HK-2 (cell line): ENCODE data around the gene CORO6.
"Not testable (repeated sequence)": the region's sequence is repeated elsewhere in the genome, so short reads cannot be mapped to it uniquely, and the experiment has no call there.

ENCODE experiments used
- DNase-seq: peaks from one replicate; pipeline ENCODE4 v3.0.0-alpha.2; 2018; ENCODE audit not compliant: unreplicated experiment

CORO6 gene

DNA sequence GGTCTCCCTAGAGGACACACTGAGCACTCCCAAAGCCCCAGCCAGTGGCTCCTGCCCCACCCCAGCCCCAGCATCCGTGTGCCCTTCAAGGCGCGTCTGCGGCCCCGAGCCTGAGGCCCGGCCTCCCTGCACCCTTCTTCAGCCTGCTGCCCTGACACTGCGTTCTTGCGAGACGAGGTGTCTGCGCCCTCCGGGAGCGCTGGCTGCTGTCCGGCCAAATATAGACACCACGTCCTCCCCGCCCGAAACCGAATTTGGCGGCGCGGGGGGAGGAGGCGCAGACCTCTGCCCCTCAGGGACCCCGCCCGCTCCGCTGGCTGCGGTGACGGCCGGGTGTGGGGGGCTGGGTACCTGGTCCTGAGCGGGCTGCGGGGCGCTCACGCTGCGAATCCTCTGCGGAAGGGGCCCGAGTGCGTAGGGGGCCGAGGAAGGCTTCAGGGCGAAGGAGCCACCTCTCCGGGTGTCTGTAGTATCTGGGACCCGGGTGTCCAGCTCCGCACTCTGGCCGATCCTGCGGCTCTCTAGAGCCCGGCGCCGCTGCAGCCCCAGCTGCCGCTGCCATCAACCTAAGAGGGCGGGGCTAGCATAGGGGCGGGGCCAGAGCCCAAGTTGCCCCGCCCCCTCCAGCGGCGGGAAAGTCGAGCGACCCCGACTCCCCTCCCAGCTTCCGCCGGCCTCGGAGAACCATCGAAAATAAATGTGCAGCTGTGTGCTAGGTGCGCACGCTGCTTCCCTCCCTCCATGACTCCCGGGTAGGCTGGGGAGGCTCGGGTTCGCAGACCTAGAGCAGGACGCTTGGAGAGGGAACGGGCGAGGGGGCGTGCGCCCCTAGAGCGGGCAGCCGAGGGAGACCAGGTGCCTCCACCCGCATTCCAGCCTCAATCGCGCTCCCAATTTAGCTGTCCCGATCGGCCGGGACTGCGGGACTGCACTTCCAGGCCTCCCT lies at the start of gene CORO6:
CORO6 (minus strand) TSS at position 576 of the 946 bp plus-strand sequence. CDS start 1,491 bp downstream, outside the sequence.
- peak; percentile 50 for DNase-seq

DNA sequence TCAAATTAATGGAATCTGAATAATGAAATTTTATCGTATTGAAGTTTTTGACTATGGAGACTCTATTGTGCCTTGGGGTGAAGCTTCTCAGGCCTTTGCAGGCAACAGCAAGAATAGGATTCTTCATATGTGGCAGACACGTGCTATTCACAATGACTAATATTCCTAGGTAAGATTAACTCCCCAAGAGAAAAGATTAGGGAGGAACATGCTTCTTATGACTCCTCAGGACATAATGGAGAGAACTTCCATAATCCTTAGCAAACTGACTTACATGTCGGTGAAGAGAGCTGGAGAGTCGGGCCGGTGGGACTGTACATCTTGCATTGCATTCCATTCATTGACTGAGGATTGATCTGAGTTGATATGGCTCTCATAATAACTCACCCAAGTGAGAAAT lies 48.9 kb upstream of the CORO6 start:
- DNase-seq, result no peak

DNA sequence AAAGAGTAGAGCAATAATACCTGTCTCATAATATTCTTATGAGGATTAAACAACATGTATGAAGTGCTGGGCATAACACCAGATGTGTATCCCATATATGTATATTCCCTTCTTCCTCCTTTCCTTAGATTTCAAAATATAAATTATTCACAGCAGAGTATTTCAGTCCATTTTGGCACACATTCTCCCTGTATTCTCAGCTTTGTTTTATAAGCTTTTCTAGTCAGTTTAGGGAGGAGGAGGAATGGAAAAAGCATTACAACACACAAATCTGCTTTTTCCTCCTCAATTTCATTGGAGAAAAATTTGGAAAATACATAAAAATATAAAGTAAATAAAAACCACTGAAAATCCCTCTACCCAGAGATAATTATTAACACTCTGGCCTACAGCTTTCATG lies 46.6 kb upstream of the CORO6 start:
- DNase-seq, result no peak

DNA sequence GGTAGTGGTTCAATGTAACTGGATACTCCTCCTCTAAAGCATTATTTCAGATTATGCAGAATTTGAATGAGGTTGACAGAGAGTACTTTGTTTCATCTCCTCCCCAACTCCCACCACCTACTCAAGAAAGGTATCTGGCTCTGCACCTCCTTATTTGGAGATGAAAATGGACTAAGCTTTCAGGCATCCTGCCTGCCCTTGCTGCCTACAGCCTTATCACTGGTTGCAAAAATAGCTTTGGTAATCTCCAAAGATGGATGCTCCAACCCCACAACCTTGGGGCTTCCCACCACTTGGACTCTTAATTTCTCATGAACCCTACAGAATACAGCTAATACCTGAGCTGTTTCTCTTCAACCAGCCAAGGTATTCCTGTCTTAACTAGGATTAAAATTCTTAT lies 45.3 kb upstream of the CORO6 start:
- DNase-seq, result no peak

DNA sequence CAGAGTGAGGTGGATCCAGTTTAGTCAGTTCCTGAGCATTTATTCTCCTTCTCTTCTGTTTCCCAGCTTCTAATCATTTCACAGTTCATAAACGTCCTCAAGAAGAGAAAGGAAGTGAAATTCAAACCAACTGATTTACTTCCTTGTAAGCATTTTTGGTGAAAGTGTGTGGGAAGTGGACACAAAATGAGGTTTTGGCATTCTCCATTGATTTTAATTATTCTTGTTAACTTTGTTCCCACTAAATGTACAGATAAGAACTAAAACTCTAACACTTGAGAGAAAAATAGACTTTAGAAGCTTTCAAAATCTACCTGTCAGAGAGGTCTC lies 42.7 kb upstream of the CORO6 start:
- DNase-seq, result no peak

DNA sequence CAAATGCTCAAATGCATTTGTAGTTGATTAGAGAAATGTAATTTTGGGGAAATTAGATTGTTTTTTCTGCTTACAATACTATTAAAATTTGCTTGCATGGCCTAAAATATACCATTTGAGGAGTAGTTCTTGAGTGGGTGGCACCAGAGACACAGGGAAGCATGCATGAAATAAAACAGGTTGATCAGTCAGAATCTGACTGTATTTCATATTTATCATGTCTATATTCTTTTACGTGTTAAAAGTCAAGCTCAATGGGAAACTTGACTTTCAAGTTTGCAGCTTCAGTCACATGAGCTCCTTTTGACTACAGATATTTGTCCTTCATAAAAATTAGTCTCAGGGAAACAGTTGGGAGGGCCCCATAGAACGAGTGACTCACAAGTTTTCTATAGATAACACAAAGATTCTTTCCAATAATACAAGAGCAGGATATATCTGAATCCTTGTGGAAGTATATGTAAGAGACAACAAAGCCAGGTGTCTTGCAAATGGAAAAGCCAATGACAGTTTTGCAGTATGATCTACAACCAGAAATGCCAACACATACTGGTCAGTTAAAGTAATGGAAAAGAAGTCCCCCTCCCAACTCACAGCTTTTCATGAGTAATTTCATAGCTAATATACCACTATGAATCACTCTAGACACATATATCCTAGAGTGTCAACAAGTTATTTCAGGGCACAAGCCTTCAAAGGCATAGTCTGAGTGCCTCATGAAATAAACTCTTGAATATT lies 42.2 kb upstream of the CORO6 start:
- DNase-seq, result no peak

DNA sequence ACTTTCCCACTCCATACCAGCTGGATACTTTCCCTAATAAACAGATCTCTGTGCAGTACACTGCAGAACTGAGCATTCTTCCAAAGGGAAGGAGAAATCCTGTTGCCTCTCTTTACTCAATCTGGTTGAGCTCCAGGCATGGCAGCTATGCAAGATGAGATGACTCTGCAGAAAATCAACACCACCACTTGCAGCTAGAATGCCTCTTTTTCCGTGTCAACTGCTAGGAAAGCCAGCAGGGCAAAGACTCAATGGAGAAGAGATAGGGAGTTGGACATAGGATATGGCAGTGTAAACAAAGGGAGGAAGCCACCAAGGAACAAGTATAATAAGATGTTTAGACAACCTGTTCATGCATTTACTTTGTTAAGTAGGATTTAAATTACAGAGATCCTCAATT lies 40.4 kb upstream of the CORO6 start:
- no peak for DNase-seq

DNA sequence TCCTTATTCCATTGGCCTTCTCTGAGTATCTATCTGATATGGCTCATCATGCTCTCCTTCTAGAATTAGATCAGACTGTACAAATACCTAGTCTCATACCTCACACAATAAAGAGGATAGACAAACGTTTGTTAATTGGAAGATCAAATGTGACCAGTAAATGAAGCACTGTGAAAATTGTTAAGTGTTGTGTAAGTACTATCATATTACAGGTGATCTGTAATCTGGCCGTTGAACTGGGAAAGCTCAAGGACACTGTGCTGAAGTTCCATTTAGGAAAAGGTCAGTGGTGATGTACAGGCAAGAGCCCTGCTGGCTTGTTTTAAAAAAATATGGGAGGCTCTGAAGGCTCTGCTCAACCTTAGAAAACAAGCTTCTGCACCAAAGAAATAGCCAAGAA lies 38.5 kb upstream of the CORO6 start:
- no peak for DNase-seq

DNA sequence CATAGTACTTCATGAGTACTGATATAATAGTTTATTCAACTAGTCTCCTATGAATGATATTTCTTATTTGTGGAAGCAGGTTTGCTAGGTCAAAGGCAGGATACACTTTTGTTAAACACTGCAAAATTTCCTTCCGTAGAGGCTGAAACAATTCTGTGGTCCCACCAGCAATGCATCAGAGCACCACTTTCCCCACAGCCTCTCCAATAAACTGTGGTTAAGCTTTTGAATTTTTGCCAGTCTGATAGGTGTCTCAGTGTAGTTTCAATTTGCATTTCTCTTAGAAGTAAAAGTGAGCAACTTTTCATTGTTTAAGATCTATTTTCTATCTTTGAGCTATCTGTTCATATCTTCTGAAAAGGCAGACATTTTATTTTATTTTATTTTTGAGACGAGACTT lies 36.4 kb upstream of the CORO6 start:
- DNase-seq, result no peak

DNA sequence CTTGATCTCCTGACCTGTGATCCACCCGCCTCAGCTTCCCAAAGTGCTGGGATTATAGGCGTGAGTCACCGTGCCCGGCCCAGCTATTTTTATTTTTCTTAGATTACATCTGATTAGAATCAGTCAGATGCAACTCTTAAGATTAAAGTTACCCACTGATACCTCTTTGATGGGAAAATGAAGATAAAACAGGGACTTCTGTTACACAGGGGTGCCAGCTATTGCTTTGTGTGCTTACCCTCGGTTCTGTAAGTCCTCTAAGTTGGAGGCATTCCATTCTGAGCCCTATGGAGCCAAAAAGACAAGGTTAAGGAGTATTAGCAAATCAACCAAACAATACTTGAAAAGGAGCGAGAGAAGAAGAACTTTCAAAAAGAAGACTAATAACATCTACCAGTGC lies 32.6 kb upstream of the CORO6 start:
- DNase-seq, result no peak

DNA sequence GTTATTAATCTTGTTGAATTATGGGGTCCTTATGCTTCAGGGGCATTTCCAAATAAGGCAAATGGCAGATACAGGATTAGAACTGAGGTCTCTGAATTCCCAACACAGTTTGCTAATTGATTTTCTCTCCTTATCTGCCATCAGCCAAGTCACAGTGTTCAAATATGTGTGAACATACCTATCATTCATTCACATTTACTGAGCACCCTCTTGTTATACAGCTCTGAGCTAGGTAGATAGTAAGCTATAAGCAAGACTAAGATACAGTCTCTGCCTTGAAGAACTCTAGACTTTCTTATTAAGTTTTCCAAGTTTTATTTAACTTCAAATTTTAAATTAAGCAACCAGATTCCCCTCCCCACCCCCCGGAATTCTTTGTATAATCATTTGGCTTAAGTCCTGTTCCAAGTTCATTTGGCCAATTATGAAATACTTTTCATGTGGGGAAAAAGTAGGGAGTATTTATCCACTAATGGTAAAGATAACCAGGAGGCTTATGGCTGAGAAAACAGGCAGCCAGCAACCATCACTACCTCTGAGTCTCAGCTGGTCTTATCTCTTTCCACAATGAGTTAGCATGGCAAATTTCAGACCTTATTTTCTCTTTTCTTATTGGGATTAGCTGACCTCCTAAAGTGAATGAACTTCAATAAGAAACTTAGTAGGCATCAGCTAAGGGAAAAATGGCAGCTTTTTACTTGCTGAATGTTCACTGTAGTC lies 31.4 kb upstream of the CORO6 start:
- no peak for DNase-seq

DNA sequence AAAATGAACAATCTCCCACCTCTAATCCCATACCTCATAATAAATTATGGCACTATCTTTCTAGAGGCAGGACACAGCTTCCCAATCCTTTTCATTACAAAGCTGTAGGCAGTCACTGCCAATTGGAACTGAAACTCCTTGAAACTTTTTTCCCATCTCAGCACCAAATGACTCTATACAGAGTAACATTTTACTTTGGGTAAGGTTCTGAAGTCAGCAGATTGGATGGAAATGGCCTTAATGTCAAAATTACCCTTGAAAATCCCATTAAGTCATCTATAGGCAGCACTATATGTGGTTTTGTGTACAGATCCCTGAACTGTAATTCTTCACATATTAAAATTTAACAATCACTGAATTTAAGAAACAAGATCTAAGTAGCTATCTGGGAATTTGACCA lies 30.3 kb upstream of the CORO6 start:
- no peak for DNase-seq

DNA sequence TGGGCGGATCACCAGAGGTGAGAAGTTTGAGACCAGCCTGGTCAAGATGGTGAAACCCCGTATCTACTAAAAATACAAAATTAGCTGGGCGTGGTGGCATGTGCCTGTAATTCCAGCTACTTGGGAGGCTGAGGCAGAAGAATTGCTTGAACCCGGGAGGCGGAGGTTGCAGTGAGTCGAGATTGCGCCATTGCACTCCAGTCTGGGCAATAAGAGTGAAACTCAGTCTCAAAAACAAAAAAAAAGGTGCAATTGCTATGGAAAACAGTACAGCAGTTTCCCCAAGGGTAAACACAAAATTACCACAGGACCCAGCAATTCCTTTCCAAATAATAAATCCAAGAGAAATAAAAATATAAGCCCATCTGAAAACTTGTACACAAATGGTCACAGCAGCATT lies 29.2 kb upstream of the CORO6 start:
- DNase-seq, result not testable (repeated sequence)

DNA sequence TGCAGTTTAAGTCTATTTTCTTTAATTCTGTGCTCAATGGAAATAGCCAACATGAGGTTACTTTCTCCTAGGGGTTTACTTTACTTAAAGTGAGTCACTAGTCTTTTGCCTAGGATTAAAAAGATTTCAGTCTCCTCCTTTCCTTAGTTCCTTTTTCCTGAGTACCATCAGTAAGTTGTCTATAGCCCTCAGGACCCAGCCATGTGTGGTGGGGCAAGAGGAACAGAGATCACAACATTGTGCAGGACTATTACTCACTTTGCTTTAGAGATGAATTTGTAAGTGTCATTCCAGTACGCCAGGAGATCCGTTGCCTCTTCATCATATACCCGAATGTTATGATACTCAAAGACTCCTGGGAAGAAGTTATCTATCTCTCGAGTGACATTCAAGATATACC lies 27.7 kb upstream of the CORO6 start:
- DNase-seq, result no peak

DNA sequence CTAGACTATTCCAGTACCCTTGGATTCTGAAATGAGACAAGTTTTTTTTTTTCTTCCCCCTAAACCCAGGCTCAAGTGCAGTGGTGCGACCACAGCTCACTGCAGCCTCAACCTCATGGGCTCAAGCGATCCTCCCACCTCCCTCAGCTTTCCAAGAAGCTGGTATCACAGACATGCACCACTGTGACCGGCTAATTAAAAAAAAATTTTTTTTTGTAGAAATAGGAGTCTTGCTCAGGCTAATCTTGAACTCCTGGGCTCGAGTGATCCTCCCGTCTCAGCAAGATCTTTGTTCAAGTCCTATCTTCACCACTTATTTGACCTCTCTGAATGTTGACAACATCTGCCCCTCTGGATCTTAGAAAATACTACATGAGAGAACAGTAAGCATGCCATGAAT lies 26.6 kb upstream of the CORO6 start:
- no peak for DNase-seq

DNA sequence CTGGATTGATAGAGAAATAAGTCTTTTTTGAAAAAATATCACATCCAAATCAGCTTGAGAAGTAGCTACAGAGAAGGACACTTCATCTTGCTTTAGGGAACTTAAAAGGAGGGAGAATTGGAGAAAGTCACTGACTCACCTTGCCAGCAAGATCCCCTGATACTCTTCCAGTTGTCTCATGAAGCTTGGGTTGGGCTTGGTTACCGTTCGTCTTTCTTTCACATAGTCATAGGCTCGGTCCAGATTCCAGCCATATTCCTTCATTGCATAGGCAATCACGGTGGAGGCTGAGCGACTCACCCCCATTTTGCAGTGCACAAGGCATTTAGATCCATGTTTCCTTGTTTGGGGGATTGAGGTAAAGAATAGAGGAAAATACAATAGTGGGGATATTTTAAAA lies 25.3 kb upstream of the CORO6 start:
- no peak for DNase-seq

DNA sequence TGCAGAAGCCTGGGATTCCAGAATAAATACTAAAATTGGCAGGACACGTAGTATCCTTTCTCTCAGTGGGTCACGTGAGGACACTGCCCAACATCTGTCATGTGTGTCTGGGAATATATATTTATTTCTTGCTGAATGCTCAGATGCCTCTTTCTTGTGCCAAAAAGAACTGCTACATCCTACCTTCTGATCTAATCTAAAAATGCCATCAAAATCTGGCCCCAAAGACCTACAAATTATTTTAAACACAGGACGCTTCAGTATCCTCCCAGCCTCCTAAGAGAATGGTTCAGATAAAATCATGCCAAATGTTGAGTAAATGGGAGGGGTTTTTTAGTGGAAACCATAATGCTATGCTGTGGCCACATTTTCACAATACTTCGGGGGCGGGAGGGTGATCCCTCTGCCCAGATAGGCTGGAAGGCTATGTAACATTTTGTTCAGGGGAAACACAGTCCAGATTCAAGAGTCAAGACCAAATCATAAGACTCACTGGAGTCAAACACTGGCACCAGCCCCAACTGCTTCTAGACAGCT lies 22.9 kb upstream of the CORO6 start:
- DNase-seq, result no peak

DNA sequence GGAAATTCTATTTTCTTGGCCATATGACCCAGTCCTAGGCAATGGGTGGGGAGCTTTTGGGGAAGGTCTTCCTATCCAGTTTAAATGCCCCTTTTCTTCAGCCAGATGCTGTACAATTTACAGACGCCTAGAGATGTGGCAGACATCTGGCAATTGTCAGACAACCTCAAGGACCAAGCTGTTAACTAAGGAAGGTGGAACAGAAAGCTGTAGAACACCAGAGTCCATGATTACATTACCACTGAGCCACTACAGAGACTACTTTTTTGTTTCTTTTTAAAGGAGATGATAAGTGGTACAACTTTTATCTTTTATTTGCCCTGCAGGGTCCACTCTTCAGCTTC lies 21.1 kb upstream of the CORO6 start:
- DNase-seq, result no peak

DNA sequence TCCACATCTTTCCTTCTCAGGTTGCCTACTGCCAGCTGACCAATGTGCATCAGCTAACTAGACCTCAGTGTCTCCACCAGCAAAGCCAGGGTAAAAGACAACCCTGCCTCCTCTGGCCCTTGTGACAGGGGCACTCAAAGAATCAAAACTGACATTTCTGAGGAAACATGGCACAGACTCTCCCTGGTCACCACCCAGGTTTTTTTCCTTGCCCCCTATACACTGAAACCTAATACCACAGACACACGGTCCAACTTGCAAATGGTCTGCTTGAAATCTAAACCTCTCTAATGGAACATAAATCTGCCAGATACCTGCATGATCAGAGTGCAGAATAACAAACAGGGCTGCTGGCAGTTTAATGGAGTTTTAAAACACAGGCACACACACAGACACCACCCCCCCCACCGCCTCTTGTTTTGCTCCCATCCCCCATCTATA lies 19.5 kb upstream of the CORO6 start:
- DNase-seq, result no peak

DNA sequence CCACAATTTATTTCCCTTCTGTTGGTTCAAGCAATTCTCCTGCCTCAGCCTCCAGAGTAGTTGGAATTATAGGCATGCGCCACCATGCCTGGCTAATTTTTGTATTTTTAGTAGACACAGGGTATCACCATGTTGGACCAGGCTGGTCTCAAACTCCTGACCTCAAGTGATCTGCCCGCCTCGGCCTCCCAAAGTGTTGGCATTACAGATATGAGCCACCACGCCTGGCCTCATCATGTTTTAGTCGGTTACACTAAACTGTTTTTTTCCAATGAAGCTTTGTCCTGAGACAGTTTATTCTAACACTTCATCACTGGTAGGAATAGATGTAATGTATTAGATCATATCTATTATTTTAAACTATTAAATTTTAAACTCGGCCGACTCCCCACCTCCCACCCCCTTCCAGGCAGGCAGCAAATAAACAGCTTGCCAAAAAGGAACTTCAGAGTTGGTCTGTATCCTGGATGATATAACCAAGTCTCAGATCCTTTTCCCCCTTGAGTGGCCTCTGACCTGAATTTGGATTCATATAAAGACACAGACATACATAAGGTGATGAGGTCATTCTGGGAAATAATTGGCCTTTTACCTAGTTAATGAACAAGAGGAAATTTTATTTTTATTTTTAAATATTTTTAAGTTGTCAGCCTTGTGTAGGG lies 18.4 kb upstream of the CORO6 start:
- no peak for DNase-seq

DNA sequence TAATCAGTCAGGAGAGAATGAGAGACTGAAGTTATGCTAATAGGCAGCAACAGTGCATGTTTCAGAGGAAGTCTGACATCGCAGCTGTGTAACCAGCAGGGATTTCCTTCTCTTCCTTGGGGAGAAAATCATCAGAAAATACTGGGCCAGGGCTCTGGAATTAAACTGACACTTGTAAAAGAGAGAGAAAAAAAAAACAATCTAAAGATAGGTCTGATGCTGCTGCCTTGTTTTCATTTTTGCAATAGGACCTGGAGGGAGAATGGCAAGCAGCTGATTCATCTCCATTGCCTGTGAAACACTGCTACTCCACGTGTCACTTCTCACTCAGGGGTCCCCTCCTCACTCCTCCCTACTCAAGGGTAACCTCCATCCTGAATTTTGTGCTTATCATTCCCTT lies 17.7 kb upstream of the CORO6 start:
- no peak for DNase-seq

DNA sequence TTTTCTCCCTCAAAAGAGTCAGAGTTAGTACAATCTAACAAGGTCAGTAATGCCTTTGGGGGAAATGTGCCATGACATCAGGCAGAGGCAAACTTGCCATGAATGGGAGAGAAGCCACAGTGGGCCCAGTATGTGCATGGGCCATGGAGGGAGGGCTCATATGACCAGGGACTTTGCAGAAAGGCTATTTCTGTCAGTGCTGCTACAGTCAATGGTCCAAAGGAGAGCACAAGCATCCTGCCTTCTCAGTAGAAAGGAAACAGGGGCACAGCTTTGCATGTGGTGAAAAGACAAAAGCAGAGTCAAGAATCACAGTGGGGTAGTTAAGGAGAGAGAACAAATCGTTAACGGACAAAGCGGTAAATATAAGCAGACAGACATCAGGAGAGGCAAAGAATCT lies 11.2 kb upstream of the CORO6 start:
- no peak for DNase-seq
